Adipocyte (in vitro differentiated cells): ENCODE results near the gene IDI2.
"Not testable (repeated sequence)": the region's sequence is repeated elsewhere in the genome, so short reads cannot be mapped to it uniquely, and the experiment has no call there.

ENCODE experiments used
- DNase-seq: peaks from one replicate; pipeline ENCODE4 v3.0.0-alpha.2; 2015; ENCODE audit warnings: low read depth
- H3K27me3 ChIP-seq: replicated peaks from 2 replicates; pipeline ENCODE4 v1.7.0; 2013; ENCODE audit warnings: mild to moderate bottlenecking, low read length, moderate library complexity; ENCODE audit not compliant: control insufficient read depth, insufficient read depth
- H3K36me3 ChIP-seq: 2 replicates; pipeline ENCODE4 v1.7.0; 2013; ENCODE audit warnings: low read length, mild to moderate bottlenecking, moderate library complexity; ENCODE audit not compliant: control insufficient read depth, insufficient read depth, severe bottlenecking
- H3K4me1 ChIP-seq: 2 replicates; pipeline ENCODE4 v1.7.0; 2013; ENCODE audit warnings: mild to moderate bottlenecking, low read length, moderate library complexity; ENCODE audit not compliant: control insufficient read depth, insufficient read depth
- H3K4me3 ChIP-seq: 2 replicates; pipeline ENCODE4 v1.7.0; 2013; ENCODE audit warnings: mild to moderate bottlenecking, low read length, moderate library complexity
- H3K9ac ChIP-seq: 2 replicates; pipeline ENCODE4 v1.7.0; 2013; ENCODE audit warnings: mild to moderate bottlenecking, low read length, moderate library complexity
- H3K9me3 ChIP-seq: 2 replicates; pipeline ENCODE4 v1.7.0; 2013; ENCODE audit warnings: mild to moderate bottlenecking, low read length, moderate library complexity; ENCODE audit not compliant: control insufficient read depth

Gene IDI2

DNA sequence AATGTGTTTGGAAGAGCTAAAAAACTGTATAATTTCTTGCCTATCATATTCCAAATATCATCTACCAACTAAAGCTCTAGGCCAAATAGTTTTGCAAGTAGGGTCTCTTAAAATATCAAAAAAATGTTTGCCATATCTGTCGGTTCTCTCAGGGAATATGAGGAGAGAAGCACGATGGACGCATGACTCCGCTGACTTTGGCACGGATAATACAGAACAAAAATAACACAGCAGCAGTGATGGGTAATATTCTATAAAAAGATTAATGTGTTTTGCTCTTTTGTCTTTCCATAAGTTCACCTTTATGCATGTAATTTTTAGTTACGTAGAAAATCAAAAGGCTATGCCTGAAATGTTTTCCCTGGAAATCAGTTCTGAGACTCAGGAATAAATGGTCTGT lies 919 bp upstream of the IDI2 start:
- peaks cover 6% of the 10 kb centered on the region for H3K36me3 ChIP-seq
- no peak overlapping the region for H3K9ac ChIP-seq
- no peaks in the 10 kb centered on the region for H3K4me1 ChIP-seq
- no peak overlapping the region for H3K4me3 ChIP-seq
- H3K9me3 ChIP-seq, result no peaks in the 10 kb centered on the region
- H3K27me3 ChIP-seq, result no peaks in the 10 kb centered on the region
- DNase-seq, result no peak

- Histone ChIP-seq H3K27me3 (no peaks in the 10 kb centered on the region), H3K9ac (no peak overlapping the region), H3K36me3 (peaks cover 21% of the 10 kb centered on the region), H3K9me3 (no peaks in the 10 kb centered on the region), H3K4me1 (no peaks in the 10 kb centered on the region), H3K4me3 (no peak overlapping the region)
- DNase-seq, result no peak
These were observed 1.6 kb downstream of the IDI2 start for GRCh38 chr10:1024103-1024502.

- H3K4me1 ChIP-seq, result no peaks in the 10 kb centered on the region
- DNase-seq, result no peak
- H3K9ac ChIP-seq, result no peak overlapping the region
- H3K4me3 ChIP-seq, result no peak overlapping the region
- no peaks in the 10 kb centered on the region for H3K27me3 ChIP-seq
- H3K36me3 ChIP-seq, result peaks cover 34% of the 10 kb centered on the region
- H3K9me3 ChIP-seq, result no peaks in the 10 kb centered on the region
These were observed 3.2 kb downstream of the IDI2 start for GRCh38 chr10:1022413-1022812.

DNA sequence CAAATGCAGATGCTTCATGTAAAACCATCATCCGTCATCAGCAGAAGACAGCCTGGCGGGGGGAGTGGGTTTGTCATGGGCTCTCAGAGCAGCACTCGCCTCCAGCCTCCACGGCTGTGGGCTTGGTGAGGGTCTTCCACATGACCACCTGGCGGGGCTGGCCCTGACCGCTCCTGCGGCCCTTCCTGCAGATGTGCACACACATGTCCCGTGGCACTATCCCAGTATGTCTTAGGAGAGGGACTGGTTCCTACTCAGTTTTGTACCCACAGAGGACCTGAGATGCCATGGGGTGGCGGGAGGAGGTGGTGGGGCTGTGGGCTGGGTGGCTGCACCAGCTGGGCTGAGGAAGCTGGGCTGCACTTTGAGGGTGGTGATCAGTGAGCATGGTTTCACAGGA lies 4.7 kb downstream of the IDI2 start:
- Histone ChIP-seq H3K4me3 (no peak overlapping the region), H3K36me3 (peaks cover 42% of the 10 kb centered on the region), H3K27me3 (no peaks in the 10 kb centered on the region), H3K9ac (no peak overlapping the region), H3K4me1 (no peaks in the 10 kb centered on the region), H3K9me3 (no peaks in the 10 kb centered on the region)
- DNase-seq, result no peak

- no peaks in the 10 kb centered on the region for H3K9me3 ChIP-seq
- DNase-seq, result no peak
- peaks cover 47% of the 10 kb centered on the region for H3K36me3 ChIP-seq
- no peak overlapping the region for H3K9ac ChIP-seq
- H3K4me1 ChIP-seq, result no peaks in the 10 kb centered on the region
- no peak overlapping the region for H3K4me3 ChIP-seq
- H3K27me3 ChIP-seq, result no peaks in the 10 kb centered on the region
These were observed 5.2 kb downstream of the IDI2 start for GRCh38 chr10:1020460-1020859.

- no peak for DNase-seq
- peaks cover 57% of the 10 kb centered on the region for H3K36me3 ChIP-seq
- H3K4me3 ChIP-seq, result no peak overlapping the region
- H3K27me3 ChIP-seq, result no peaks in the 10 kb centered on the region
- H3K9me3 ChIP-seq, result no peaks in the 10 kb centered on the region
- H3K4me1 ChIP-seq, result no peaks in the 10 kb centered on the region
- H3K9ac ChIP-seq, result no peak overlapping the region
These were observed 6.3 kb downstream of the IDI2 start for GRCh38 chr10:1019362-1019761.

GRCh38 chr10:1015688-1016087 lies 10.0 kb downstream of the IDI2 start:
- Histone ChIP-seq H3K4me3 (no peak overlapping the region), H3K9ac (no peak overlapping the region), H3K9me3 (no peaks in the 10 kb centered on the region), H3K27me3 (no peaks in the 10 kb centered on the region), H3K36me3 (peaks cover 88% of the 10 kb centered on the region), H3K4me1 (no peaks in the 10 kb centered on the region)
- DNase-seq, result no peak

GRCh38 chr10:1011696-1012095 lies 14.0 kb downstream of the IDI2 start:
- no peak overlapping the region for H3K4me3 ChIP-seq
- H3K9me3 ChIP-seq, result no peaks in the 10 kb centered on the region
- H3K4me1 ChIP-seq, result no peaks in the 10 kb centered on the region
- DNase-seq, result no peak
- no peak overlapping the region for H3K9ac ChIP-seq
- peaks cover 95% of the 10 kb centered on the region for H3K36me3 ChIP-seq
- H3K27me3 ChIP-seq, result no peaks in the 10 kb centered on the region

DNA sequence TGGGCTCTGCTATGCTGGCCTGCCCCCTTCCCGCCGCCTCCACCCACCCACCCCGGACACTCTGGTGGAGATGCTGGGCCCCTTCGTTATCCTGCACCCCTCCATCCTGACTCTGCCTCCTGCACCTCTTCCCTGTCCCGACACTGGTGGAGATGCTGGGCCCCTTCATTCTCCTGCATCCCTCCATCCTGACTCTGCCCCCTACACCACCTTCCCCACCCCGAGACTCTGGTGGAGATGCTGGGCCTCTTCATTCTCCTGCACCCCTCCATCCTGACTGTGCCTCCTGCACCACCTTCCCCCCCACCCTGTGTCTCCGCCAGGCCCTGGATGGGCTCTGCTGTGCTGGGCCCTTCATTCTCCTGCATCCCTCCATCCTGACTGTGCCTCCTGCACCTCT lies 15.0 kb downstream of the IDI2 start:
- H3K27me3 ChIP-seq, result no peaks in the 10 kb centered on the region
- no peak overlapping the region for H3K4me3 ChIP-seq
- no peaks in the 10 kb centered on the region for H3K4me1 ChIP-seq
- no peak overlapping the region for H3K9ac ChIP-seq
- DNase-seq, result no peak
- H3K36me3 ChIP-seq, result peaks cover 95% of the 10 kb centered on the region
- H3K9me3 ChIP-seq, result no peaks in the 10 kb centered on the region

DNA sequence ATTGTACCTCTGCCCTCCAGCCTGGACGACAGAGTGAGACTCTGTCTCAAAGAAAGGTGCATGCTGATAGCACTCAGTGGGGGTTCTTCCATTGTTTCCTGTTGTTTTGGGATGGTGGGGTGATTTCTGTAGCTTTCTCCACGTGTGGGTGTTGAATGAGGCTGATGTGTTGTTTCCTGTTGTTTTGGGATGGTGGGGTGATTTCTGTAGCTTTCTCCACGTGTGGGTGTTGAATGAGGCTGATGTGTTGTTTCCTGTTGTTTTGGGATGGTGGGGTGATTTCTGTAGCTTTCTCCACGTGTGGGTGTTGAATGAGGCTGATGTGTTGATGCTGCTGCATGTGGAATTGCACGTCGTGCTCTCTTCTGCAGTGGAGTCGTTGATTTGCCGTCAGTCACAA lies 15.7 kb downstream of the IDI2 start:
- H3K27me3 ChIP-seq, H3K9ac ChIP-seq, DNase-seq, H3K9me3 ChIP-seq, H3K4me1 ChIP-seq, H3K4me3 ChIP-seq: not testable (repeated sequence)
- H3K36me3 ChIP-seq, result peaks cover 96% of the 10 kb centered on the region

- no peaks in the 10 kb centered on the region for H3K4me1 ChIP-seq
- no peaks in the 10 kb centered on the region for H3K9me3 ChIP-seq
- H3K36me3 ChIP-seq, result peaks cover 96% of the 10 kb centered on the region
- H3K4me3 ChIP-seq, result no peak overlapping the region
- DNase-seq, result no peak
- no peak overlapping the region for H3K9ac ChIP-seq
- H3K27me3 ChIP-seq, result no peaks in the 10 kb centered on the region
These were observed 16.6 kb downstream of the IDI2 start for GRCh38 chr10:1009071-1009494.

DNA sequence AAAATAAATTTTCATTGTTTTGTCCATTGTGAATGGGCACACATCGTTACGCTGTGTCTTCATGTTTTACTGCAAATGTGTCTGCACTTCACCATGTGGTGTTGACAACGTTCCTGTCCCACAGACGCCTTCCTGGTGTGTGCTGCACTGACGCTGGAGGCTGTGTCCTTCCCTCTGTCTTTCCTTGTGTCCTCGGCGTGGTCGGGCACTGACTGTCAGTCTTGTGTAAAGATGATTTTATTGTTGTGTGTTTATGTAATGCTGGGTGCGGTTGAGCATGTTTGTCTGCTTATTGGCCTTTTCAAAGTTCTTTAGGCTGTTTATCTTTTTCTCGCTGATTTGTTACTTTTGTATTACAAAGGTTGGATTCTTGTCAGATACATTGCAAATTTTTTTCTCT lies 18.1 kb downstream of the IDI2 start:
- Histone ChIP-seq H3K9me3 (peaks cover 8% of the 10 kb centered on the region), H3K36me3 (peaks cover 100% of the 10 kb centered on the region), H3K27me3 (no peaks in the 10 kb centered on the region), H3K4me1 (no peaks in the 10 kb centered on the region), H3K4me3 (no peak overlapping the region), H3K9ac (no peak overlapping the region)
- DNase-seq, result no peak
